HG03457 (cell line): ENCODE measurements around the gene CACNA1I.

Experiments
- ATAC-seq: cut with Tn5 transposase; IDR thresholded peaks from one replicate; pipeline ENCODE4 v1.9.1; 2021; ENCODE audit warnings: moderate number of reproducible peaks; ENCODE audit not compliant: unreplicated experiment

Gene CACNA1I

GRCh38 chr22:39535357-39535725 lies 35.2 kb upstream of the CACNA1I start:
- no peak for ATAC-seq

DNA sequence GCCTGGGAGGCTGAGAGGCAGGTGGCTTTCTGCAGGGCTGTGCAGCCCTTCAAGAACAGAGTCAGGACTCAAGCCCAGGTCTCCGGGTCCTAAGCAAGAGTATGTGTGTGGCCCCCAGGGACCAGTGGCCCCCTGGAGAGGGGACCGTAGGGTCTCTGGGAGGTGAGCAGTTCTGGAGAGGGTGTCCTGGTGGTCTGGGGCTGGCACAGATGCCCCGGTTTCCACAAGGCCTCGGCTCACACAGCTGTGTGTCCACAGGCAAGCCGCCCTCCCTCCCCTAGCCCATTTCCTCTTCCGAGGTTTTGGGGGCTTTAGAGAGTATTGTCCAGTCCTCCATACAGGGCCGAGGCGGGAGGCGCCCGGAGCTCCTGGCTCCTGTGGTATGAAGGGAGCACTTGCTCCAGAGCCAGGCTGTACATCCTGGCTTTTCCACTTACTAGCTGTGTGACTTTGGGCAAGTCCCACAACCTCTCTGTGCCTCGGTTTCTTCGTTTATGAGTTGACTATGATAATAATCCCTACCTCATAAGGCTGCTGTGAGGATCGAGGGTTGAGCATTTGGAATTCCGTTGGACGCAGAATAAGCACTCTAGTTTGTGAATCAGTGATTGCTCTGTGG lies 34.6 kb upstream of the CACNA1I start:
- no peak for ATAC-seq

DNA sequence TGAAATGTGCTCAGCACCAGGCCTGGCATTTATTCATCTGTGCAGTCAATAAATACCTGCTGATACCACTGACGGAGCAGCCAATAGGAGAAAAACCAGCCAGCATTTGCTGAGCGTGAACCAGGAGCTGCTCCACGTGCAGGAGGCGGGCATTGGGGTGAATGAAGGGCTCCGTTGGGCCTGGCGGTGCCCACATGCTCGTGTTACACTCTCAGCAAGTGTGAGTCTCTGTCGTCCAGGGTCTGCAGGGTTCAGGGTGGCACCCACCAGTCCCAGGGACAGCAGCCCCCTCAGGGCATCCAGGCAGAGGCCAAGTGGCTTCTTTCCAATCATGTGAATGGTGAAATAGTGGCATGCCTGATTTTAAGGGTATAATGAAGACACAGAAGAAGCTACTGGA lies 33.8 kb upstream of the CACNA1I start:
- no peak for ATAC-seq

DNA sequence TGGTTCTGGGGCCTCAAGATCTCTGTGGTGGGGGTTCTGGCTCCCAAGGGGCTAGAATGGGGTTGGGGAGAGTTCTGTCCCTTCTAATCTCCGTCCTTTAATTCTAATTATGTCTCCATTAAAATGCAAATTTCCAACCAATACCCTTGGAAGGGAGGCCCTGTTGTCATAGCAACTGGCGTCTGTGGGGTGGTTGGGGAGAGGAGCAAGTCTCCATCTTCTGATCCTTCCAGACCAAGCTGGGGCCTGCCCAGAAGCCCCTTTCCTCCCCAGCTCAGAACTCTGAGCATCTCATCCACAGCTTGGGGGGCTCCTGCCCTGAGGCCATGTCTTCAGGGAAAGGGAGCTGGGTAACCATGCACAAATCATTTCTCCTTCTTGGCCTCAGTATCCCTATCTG lies 32.6 kb upstream of the CACNA1I start:
- no peak for ATAC-seq

DNA sequence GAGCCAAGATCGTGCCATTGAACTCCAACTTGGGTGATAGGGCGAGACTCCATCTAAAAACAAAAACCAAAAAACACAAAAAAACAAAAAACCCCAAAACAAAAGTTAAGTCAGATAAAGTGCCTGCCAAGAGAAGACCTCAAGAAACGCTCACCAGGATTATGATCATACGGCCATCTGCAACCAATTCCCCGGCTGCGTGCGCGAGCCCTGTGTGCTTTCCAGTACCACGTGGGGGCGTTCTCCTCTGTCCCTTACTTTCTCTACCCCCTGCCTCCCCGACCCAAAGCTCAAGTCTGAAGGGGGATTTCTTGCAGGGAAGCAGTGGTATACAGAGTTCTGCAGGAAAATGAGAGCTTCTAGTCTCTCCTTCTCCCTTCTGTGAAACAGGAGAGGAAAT lies 27.5 kb upstream of the CACNA1I start:
- ATAC-seq = no peak

DNA sequence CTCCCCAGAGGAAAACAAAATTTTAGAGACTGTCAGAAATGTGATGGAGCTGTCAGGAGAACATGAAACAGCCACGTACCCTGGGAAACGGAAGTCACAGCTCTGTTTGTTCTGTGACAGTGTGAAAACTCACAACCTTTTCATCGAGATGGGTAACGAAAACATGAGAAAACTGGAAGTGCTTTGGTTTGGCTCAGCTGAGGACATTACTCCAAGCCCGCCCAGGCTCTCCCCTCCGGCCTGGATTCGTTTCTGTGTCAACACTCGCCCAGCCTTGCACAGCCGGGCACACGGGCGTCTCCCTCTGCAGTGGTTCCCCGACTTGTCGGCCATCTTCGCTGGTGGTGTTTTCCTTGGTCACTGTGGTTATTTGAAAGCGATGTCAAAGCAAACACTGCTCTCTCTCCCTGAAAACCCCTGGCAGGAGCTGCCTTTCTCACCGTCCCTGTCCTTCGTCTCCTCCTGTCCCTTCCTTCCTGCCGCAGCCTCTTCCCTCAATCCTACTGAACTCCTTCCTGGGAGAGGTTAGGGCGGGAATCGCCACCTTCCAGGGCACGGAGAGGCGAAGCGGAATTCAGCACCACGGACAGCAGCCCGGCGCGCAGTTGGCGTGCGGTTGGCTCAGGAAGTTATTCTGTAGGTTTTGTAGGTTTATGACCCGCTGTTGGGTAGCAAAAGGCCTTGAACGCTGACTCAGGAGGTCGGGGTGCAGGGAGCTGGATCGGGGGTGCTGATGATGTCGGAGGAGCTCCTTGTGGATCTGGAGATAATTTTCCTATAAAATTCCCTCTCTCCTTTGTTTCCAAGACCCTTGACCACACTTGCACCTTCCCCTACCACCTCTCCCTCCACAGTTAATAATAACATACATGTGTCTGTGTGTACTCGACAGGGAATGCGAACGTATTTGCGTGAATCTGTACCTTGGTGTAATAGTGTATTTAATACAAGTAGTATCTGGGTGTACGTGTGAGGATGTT lies 24.9 kb upstream of the CACNA1I start:
- no peak for ATAC-seq

DNA sequence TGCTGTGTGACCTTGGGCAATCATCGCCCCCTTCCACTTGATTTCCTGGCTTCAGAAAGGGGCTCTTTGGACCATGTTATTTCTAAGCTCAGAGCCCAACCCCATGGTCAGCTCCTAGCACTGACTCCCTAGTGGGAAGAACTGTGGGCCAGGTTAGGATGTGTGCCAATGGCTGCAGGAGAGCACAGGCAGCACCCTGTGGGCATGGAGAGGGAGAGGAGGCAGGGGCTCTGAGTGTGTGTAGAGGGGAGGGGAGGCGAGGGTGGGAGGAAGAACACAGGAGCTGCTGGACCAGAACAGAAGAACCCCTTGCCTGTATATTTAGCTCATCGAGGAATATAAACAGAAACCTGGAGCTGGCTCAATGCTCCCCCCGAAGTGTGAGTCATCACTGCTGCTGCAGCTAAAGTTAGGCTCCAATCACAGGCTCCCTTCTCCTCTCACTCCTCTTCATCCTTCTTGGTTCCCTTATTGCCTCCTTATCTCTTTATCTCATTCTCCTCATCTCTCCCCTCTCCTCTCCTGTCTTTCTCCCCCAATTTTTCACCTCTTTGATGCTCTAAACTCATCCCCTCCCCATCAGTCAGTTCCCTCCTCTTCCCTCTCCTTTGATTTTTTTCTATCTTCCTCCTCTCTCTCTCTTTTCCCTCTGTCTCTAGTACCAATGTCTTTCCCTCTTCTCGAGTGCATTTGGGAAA lies 23.5 kb upstream of the CACNA1I start:
- ATAC-seq = no peak

- ATAC-seq = no peak
Observed at GRCh38 chr22:39547587-39547947, 23.0 kb upstream of the CACNA1I start.

GRCh38 chr22:39553429-39553828 lies 17.1 kb upstream of the CACNA1I start:
- no peak for ATAC-seq

- no peak for ATAC-seq
Observed at GRCh38 chr22:39554151-39554550, 16.4 kb upstream of the CACNA1I start.

- no peak for ATAC-seq
Observed at GRCh38 chr22:39556970-39557841, 13.3 kb upstream of the CACNA1I start.

DNA sequence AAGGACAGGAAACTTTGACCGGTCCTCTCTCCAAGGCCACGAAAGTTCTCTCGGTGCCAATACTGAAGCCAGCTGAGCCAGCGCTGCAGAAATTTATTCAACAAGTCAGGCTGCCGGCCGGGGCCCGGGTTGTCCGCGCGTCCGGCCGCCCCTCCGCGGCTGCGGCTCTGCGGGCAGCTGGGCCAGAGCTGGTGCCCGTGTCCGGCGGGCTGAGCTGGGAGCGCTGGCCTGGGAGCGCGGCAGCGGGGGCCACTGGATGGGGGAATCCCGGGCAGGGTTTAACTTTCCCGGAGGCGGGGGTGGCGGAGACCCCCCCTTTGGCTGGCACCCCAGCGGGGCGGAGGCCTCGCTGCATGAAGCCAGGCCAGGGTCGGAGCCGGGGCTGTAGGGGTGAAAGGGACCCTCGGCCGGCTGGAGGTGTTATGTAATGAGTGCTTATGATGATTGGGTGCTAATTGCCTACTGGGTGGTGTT lies 12.3 kb upstream of the CACNA1I start:
- ATAC-seq = no peak

- no peak for ATAC-seq
Observed at GRCh38 chr22:39558950-39559349, 11.6 kb upstream of the CACNA1I start.

GRCh38 chr22:39559456-39560105 lies 11.0 kb upstream of the CACNA1I start:
- ATAC-seq = no peak

DNA sequence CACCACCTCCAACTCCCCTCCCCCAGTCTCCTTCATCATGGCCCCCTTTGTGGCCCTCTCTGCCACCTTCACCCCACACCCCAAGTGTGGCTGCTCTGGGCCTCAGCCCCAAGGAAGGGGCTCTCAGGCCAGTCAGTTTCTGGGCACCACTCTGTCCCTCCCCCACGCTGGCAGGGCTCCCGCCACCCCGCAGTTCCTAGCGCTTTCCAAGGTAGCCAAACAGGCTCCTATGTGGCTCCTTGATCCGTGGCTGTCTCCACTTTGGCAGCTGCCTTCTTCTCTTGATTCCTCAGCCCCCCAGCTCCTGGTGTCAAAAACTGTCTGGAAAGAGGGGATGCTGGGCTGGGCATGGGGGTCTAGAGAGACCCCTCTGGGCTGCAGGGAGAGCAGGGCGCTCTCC lies 10.4 kb upstream of the CACNA1I start:
- no peak for ATAC-seq

GRCh38 chr22:39562839-39563489 lies 7.6 kb upstream of the CACNA1I start:
- no peak for ATAC-seq

DNA sequence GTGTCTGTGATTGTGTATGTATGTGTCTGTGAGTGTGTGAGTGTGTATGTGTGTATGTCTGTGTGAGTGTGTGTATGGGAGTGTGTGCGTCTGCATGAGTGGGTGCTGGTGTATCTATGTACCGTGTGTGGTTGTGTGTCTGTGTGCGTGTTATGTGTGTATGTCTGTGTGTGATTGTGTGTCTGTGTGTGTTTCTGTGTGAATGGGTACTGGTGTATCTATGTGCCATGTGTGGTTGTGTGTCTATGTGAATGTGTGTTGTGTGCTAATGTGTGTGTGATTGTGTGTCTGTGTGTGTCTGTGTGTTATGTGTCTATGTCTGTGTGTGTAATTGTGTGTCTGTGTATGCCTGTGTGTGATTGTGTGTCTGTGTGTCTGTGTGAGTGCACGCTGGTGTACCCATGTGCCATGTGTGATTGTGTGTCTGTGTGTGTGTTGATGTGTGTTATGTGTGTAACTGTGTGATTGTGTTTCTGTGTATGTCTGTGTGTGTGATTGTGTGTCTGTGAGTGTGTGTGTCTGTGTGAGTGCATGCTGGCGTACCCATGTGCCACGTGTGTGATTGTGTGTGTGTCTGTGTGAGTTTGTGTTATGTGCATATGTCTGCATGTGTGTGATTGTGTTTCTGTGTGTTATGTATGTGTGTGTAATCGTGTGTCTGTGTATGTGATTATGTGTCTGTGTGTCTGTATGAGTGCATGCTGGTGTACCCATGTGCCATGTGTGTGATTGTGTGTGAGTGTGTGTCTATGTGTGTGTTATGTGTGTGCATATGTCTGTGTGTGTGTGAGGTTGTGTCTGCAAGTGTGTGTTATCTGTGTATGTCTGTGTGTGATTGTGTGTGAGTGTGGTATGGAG lies 6.8 kb upstream of the CACNA1I start:
- ATAC-seq = no peak

DNA sequence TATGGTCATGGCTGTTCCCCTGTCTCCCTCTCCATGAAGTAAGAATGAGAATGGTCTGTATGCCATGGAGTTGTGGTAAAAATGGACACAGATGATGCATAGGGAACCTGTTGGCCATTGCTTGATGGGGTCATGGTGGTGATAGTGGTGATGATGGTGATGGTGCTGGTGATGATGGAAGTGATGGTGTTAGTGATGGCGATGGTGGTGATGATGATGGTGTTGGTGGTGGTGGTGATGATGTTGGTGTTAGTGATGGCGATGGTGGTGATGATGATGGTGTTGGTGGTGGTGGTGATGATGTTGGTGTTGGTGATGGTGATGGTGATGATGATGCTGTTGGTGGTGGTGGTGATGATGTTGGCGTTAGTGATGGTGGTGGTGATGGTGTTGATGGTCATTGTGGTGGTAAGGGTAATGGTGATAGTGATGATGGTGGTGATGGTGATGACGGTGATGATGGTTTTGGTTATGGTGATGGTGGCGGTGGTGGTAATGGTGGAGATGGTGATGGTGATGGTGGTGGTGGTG lies 5.1 kb upstream of the CACNA1I start:
- ATAC-seq = no peak
